Left ventricle myocardium superior (tissue), 1 donor: ENCODE data around the gene PTGDS. TPM values are rescaled to one million over a fixed set of nuclear protein-coding genes. Genes with fewer than 3 reads are reported as not detected.
A peak's percentile ranks its signal among the peaks of the same experiment; 100 is the strongest.

Experiments used
- ATAC-seq: fragments of 200-7000 bp; cut with Tn5 transposase; one replicate; pipeline ENCODE4 v1.9.1; 2020; ENCODE audit warnings: mild to moderate bottlenecking, moderate library complexity
- DNase-seq: peaks from one replicate; pipeline ENCODE4 v3.0.0-alpha.2; 2020
- intact Hi-C: fragments of 100-400 bp; cut with micrococcal nuclease; formaldehyde crosslinking; loops from one replicate; pipeline ENCODE4 v1.11.0; 2022
- total RNA-seq: library from RNA; stranded (reverse); fragmentation: NEBNext Ultra II Directional; extraction: Animal tissue kit (Norgen Biotek cat#: 25700); gene quantifications from one replicate; pipeline ENCODE4 v1.2.1, GENCODE V29; 2021
- donor health status: DM: no; HTN: yes; CAD: no; lungs with severe emphysema.

The PTGDS gene
- total RNA-seq, 1 donor from 2014 or later, result 5,424 TPM

DNA sequence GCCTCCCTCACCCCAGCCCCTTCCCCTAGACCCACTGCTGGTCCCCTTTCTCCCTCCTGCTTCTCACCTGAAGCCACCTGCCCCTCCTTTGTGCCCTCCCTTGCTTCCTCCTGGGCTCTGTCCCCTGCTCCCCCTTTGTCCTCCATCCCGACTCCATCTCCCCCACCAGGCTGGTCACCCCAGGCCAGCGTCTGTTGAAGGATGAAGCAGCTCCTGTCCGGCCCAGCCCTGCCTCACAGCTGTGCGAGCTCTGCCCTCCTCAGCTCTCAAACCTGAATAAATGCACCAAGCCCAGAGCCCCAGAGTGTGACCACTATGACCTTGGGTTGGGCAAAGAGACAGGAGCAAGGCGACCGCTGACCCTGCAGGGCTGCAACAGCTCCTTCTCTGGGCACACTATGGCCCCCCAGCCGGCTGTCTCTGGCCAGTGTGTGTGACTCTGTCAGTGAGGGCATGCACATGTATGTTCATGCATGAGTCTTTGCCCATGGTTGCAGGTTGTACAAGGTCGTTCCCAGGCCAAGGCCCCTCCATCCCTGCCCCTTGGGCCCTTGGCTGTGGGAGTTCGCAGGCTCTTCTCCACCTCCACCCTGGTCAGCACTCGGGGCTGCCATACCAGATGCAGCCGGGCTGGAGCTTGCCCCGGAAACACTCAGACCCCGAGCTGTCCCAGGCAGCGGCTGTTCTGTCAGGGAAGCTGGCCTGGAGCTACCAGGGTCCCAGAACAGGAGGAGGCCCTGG is 21.9 kb upstream of the PTGDS start:
- no peak for ATAC-seq
- intact Hi-C loops, result no loop called here
- no peak for DNase-seq

- intact Hi-C loops, result no loop called here
- peak; percentile 20 for DNase-seq
- no peak for ATAC-seq
Observed at GRCh38 chr9:136955943-136956335, 21.4 kb upstream of the PTGDS start.

GRCh38 chr9:136956604-136957003 is 20.7 kb upstream of the PTGDS start:
- ATAC-seq, result no peak
- intact Hi-C loops, result no loop called here
- no peak for DNase-seq

GRCh38 chr9:136957461-136957860 is 19.8 kb upstream of the PTGDS start:
- intact Hi-C loops, result no loop called here
- DNase-seq (no peak), ATAC-seq (no peak)

DNA sequence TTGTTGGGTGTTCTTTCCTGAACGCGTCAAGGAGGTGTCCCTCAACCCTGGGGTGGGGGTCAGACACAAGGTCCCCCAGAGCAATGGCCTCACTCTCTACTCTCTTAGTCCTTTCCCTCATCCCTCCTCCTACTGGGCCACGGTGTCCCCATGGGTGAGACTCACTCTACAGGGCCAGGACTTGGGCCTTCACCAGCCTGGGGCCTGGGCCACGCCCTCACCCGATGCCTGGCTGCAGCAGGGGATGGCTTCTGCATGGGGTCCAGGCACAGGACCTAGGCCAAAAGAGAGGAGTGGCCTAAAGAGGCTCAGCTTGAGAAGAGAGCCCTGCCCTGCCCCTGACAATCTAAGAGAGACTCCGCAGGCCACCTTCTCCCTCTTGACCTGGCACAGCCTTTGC is 19.4 kb upstream of the PTGDS start:
- DNase-seq, result no peak
- ATAC-seq, result no peak
- intact Hi-C loops, result no loop called here

DNA sequence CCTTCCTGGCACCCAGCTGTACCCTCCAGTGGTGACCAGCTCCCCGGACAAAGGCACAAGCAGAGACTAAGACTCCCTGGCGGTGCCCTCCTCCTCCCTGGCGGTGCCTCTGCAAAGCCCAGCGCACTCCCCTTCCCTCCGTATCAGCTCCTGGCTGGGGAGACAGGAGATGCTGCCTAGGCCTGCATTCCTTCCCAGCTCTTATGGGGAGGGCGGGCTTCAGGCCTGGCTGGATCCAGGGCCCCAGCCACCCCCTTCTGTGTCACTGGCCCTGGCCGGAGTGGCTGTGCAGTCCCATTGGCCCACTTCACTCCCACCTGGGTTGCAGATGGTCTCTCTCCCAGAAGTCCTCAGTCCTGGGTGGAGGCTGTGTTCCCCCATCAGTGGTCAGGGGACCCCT is 18.8 kb upstream of the PTGDS start:
- intact Hi-C loops, result no loop called here
- DNase-seq (no peak), ATAC-seq (no peak)

GRCh38 chr9:136958898-136959850 is 18.1 kb upstream of the PTGDS start:
- ATAC-seq, result no peak
- no peak for DNase-seq
- intact Hi-C loops, result no loop called here

GRCh38 chr9:136960212-136960937 is 16.9 kb upstream of the PTGDS start:
- intact Hi-C loops, result no loop called here
- no peak for ATAC-seq
- no peak for DNase-seq

DNA sequence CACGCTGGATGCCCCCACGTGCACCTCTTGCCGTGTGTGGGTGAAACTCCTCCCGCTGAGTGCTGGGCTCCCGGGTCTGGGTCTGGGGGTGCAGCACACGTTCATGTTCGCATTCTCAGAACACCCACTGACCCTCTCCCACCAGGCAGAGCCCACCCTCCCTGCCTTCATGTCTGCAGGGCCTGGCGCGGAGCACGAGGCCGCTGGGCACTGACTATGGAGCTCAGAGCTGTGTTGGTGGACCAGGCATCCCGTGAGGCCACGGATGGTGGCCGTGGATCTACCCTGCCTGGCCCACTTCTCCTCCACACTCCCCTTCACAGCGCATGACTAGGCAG is 16.4 kb upstream of the PTGDS start:
- ATAC-seq (no peak), DNase-seq (no peak)
- intact Hi-C loops, result no loop called here

DNA sequence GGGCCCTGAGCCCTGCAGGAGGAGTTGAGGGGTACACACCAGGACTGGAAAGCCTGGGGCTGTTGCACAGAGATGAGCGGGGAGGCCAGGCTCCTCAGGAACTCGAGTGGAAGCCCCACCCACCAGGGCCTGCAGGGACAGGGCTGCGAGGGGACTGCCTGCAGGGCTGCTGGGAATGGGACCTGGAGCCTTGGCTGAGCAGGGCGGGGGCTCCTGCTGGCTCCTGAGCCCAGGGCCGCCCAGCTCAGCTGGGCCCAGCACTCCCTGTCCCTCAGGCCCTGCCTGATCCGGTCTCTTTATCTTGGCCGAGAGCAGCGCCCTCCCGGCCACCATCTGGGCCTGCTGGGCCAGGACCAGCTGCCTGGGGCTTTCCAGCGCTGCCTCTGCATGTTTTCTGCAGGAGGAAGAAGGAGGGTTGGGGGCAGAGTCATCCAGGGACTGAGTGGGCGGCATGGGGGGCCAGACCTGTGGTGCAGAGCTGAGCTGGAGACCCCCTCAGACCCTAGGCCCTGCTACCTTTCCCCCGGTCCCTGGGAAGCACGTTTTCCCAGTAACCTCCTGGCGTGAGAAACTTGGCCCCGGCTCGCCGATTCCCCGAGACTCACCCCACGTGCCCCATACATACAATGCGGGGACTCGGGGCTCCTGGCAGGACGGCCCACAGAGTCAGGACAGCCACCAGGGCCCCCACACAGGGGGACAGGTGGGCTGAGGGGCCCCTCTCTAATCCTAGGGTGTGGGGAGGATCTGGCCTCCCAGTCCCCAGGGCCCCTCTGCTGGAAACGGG is 15.8 kb upstream of the PTGDS start:
- peak; percentile 90 for ATAC-seq
- DNase-seq, result peak; percentile 81
- intact Hi-C loops, result no loop called here

- intact Hi-C loops, result no loop called here
- ATAC-seq (no peak), DNase-seq (no peak)
Observed at GRCh38 chr9:136962163-136962562, 15.1 kb upstream of the PTGDS start.

GRCh38 chr9:136962701-136963248 is 14.5 kb upstream of the PTGDS start:
- intact Hi-C loops, result no loop called here
- no peak for DNase-seq
- no peak for ATAC-seq

DNA sequence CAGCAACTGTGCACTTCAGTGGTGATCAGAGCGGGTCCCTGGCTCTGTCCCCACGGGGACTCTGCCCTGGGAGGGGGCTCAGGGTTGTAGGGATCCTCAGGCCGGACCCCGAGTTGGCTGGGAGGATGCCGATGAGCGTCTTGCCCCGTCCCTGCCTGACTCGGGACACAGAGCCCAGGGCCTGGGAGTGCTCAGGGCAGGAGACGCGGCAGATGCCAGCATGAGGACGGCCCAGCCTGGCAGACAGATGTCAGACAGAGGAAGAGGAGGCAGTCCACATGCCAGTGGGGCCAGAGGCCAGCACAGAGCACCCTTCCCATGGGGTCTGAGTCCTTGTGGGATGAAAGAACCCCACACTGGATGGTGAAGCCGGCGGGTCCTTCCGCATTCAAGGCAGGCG is 14.0 kb upstream of the PTGDS start:
- intact Hi-C loops, result no loop called here
- DNase-seq (no peak), ATAC-seq (no peak)

GRCh38 chr9:136963751-136964150 is 13.6 kb upstream of the PTGDS start:
- ATAC-seq (no peak), DNase-seq (no peak)
- intact Hi-C loops, result no loop called here

DNA sequence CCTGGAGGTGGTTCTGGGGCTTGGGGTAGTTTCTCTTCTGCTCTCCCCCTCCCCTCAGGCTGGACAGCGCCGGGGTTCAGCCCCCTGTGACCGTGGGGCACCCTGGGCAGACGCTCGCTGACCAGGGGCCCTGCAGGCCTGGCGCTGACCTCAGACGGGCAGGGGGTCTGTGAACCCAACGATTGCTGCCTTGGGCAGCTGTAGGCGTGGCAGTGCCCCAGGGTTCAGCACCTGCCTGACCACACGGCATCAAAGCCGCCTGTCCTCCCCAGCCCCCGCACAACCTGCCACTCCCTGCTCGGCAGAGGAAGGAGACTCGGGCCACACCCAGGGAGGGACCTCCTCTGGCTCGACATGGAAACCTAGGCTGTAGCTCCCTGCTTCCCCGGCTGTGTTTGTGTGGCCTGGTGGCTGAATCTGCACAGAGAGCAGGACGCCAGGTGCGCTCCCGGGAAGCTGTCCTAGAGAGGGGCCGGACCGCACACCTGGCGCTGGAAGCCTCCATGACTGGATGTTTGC is 13.1 kb upstream of the PTGDS start:
- ATAC-seq (no peak), DNase-seq (no peak)
- intact Hi-C loops, result no loop called here

DNA sequence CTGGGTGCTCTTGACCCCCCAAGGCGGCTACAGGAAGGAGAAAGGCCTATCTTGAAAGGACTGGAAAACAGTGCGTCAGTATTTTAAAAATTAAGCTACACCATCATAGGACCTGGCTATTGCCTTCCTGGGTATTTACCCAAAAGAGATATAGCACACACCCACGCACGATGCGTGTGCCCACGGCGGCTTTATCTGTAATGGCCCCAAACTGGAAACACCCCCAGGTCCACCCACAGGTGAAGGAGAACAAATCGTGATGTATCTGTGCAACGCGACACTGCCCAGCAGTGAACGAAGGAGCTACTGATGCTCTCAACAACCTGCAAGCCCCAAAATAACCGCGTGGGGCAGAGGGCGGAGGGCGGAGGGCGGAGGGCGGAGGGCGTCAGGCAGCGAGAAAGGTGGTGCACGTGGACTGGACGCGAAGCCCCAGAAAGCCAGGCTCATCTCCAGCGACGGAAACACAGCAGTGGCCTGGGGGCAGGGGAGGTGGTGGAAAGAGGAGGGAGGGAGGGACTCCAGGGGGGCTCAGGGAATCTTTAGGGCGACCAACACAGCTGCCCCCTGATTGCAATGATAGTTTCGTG is 12.4 kb upstream of the PTGDS start:
- intact Hi-C loops, result no loop called here
- DNase-seq, result peak; percentile 17

DNA sequence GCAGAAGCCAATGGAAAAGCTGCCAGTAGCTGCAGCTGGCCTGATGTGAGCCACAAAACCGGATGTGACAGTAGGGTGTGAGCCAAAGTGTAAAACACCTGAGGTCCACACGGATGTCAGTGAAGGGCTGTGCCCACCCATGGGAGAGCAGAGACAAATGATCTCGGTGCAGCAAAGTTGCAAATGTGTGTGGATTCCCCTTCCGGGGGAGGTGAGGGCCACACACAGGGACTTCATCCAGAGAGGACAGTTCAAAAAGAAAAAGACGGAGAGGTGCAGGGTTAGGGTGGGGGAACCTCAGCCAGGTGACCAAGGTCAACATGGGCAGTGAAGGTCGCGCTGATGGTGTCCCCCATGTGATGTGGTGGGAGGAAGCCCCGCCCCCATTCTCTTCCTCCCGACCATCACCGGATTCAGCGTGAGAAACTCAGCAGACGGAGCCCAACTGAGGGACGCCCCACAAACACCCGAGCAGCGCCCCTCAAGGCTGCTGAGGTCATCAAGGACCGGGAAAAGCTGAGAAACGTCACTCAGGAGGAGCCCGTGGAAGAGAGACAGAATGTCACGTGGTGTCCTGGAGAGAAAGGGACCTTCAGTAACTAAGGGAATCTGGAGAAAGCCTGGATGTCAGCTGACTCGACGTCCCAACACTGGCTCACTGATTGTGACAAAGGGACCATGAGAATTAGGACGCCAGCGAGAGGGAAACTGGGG is 11.4 kb upstream of the PTGDS start:
- ATAC-seq (no peak), DNase-seq (peak; percentile 34)
- intact Hi-C loops, result no loop called here

More for the DNA sequence above, 12.4 kb upstream of the PTGDS start:
- ATAC-seq, result no peak
